AG04450 (cell line): ENCODE results near the gene HORMAD2. TPM values are rescaled to one million over a fixed set of nuclear protein-coding genes. Genes with fewer than 3 reads are reported as not detected.
A peak's percentile ranks its signal among the peaks of the same experiment; 100 is the strongest.

Experiments
- CTCF ChIA-PET: fragments of 300-600, 350-600 bp; formaldehyde crosslinking; extraction: SDS; loops from one replicate; lab custom pipeline; 2022; ENCODE audit warnings: antibody characterized with exemption, inconsistent platforms; lab: Charles Lee
- POLR2A ChIA-PET: fragments of 350-600 bp; formaldehyde crosslinking; extraction: SDS; loops from one replicate; lab custom pipeline; 2021; ENCODE audit warnings: antibody characterized with exemption, inconsistent platforms; lab: Yijun Ruan, JAX
- DNase-seq: peaks from one replicate; pipeline ENCODE4 v3.0.0-alpha.2; 2011; ENCODE audit warnings: low read depth, low spot score
- H3K27ac ChIP-seq: one replicate; pipeline ENCODE4 v1.5.1; 2012; ENCODE audit warnings: low read depth, low read length, control low read depth
- H3K27me3 ChIP-seq: one replicate; pipeline ENCODE4 v1.6.0; 2012; ENCODE audit warnings: low read length; ENCODE audit not compliant: control insufficient read depth, insufficient read depth
- H3K4me3 ChIP-seq: 2 replicates; pipeline ENCODE4 v1.5.1; 2011; ENCODE audit warnings: mild to moderate bottlenecking, low read depth, low read length, control low read depth
- H3K9me3 ChIP-seq: 2 replicates; pipeline ENCODE4 v1.5.1; 2012; ENCODE audit warnings: low read length; ENCODE audit not compliant: control insufficient read depth, insufficient read depth
- polyA plus RNA-seq: library from polyadenylated mRNA; depleted of rRNA; stranded (reverse); fragments of >200 nt; gene quantifications from 2 replicates; pipeline ENCODE4 v1.2.3, GENCODE V29; 2011
- TF ChIP-seq, protein P1 (sequence below): IDR thresholded peaks from 2 replicates; pipeline ENCODE4 v1.5.1; 2011; ENCODE audit warnings: low read depth, low read length, control low read depth, inconsistent platforms

Gene HORMAD2
- polyA plus RNA-seq, 1 experiment = not detected

DNA sequence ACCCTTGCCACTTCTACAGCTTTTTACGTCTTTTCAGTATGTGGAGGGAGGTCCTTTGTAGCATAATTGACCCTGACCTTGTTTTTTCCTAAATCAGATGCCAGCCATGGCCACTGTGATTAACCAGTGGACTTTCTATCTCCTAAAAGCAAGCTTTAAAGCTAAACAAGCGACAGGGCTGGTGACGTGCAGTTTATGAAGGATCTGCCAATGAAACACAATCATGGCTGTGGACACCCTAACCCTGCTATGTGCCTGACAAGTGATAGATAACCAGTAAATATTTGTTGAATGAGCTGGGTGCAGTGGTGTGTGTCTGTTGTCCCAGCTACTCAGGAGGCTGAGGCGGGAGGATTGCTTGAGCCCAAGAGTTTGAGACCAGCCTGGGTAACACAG is 102.1 kb downstream of the HORMAD2 start:
- H3K4me3 ChIP-seq = no peak overlapping the region
- TF ChIP-seq, protein P1, sequence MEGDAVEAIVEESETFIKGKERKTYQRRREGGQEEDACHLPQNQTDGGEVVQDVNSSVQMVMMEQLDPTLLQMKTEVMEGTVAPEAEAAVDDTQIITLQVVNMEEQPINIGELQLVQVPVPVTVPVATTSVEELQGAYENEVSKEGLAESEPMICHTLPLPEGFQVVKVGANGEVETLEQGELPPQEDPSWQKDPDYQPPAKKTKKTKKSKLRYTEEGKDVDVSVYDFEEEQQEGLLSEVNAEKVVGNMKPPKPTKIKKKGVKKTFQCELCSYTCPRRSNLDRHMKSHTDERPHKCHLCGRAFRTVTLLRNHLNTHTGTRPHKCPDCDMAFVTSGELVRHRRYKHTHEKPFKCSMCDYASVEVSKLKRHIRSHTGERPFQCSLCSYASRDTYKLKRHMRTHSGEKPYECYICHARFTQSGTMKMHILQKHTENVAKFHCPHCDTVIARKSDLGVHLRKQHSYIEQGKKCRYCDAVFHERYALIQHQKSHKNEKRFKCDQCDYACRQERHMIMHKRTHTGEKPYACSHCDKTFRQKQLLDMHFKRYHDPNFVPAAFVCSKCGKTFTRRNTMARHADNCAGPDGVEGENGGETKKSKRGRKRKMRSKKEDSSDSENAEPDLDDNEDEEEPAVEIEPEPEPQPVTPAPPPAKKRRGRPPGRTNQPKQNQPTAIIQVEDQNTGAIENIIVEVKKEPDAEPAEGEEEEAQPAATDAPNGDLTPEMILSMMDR = no peak
- ChIA-PET CTCF (interaction anchor here (0.5 to 1.7 kb wide), 5 partner anchors 25 to 94 kb away, joined by 3 to 13 read pairs (median 4); no protein-coding TSS in a partner anchor), POLR2A (interaction anchor here (1.0 to 2.2 kb wide), 4 partner anchors 9 to 26 kb away, joined by 3 to 9 read pairs (median 6); no protein-coding TSS in a partner anchor)
- no peak for DNase-seq
- no peak overlapping the region for H3K27ac ChIP-seq
- no peaks in the 10 kb centered on the region for H3K9me3 ChIP-seq
- H3K27me3 ChIP-seq = no peaks in the 10 kb centered on the region

DNA sequence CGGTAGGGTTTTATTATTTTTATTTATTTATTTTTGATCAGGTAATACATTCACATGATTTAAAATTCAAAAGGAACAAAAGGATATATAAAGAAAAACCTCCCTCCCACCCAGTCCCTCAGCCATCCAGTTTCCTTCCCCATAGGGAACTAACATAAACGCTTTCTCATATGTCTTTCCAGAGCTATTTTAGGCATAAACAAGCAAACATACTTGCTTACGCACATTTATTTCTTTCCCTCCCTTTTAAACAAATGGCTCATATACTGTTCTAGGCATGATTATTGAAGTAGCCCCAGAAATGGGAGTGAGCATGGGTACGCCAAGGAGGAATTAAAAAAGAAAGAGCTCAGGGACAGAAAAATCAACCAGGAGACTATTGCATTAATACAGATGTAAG is 102.6 kb downstream of the HORMAD2 start:
- DNase-seq = no peak
- ChIA-PET CTCF (interaction anchor here (0.5 to 1.7 kb wide), 5 partner anchors 25 to 94 kb away, joined by 3 to 13 read pairs (median 4); no protein-coding TSS in a partner anchor), POLR2A (interaction anchor here (1.0 to 2.2 kb wide), 4 partner anchors 8 to 26 kb away, joined by 3 to 9 read pairs (median 6); no protein-coding TSS in a partner anchor)
- Histone ChIP-seq H3K4me3 (no peak overlapping the region), H3K27me3 (no peaks in the 10 kb centered on the region), H3K9me3 (no peaks in the 10 kb centered on the region), H3K27ac (no peak overlapping the region)
- TF ChIP-seq, protein P1 = no peak

DNA sequence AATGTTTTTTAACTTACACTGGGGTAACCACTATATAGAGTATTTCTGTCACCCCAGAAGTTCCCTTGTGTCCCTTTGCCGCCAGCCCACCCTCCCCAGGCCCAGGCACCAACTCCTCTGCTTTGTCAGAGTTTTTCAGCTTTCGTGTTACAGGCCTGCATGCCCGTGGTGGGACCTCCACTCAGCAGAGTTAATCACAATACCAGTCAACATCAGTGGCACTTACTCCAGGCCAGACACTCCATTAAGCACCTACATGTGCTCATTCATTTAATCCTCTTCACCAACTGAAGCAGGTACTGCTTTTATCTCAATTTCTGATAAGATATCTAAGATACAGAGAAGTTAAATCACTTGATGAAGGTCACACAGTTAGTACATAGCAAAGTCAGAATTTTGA is 103.0 kb downstream of the HORMAD2 start:
- no peak overlapping the region for H3K27ac ChIP-seq
- no peak overlapping the region for H3K4me3 ChIP-seq
- H3K27me3 ChIP-seq = no peaks in the 10 kb centered on the region
- ChIA-PET CTCF (interaction anchor here (1.1 to 1.5 kb wide), 3 partner anchors 26 to 95 kb away, joined by 3 to 4 read pairs (median 4); no protein-coding TSS in a partner anchor), POLR2A (interaction anchor here (1.0 to 2.2 kb wide), 4 partner anchors 8 to 25 kb away, joined by 3 to 9 read pairs (median 6); no protein-coding TSS in a partner anchor)
- H3K9me3 ChIP-seq = no peaks in the 10 kb centered on the region
- TF ChIP-seq, protein P1 = no peak
- no peak for DNase-seq

DNA sequence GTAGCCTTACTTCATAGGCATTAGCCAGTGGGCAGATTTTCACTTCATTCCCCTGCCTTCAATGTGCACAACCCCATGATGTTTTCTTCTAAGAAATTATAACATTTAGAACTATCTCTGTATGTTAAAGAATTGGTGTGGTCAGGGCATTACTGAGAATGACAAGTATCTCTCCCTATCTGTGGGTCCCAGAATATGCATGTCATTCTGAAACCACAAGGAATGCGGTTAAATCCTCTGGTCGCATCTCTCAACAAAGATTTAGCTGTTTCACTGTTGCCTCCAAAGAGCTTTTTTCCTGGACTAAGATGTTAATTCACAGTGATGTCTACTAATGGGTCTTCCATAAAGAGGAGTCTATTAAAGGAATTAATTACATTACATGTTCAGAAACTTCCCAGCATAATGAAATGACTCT is 103.6 kb downstream of the HORMAD2 start:
- Histone ChIP-seq H3K9me3 (no peaks in the 10 kb centered on the region), H3K27me3 (no peaks in the 10 kb centered on the region), H3K27ac (no peak overlapping the region), H3K4me3 (no peak overlapping the region)
- TF ChIP-seq, protein P1 = no peak
- CTCF ChIA-PET = interaction anchor here (0.7 kb wide), 1 partner anchor 71 kb away, joined by 6 read pairs; no protein-coding TSS in a partner anchor
- POLR2A ChIA-PET = interaction anchor here (1.0 kb wide), 1 partner anchor 13 kb away, joined by 3 read pairs; no protein-coding TSS in a partner anchor
- no peak for DNase-seq

DNA sequence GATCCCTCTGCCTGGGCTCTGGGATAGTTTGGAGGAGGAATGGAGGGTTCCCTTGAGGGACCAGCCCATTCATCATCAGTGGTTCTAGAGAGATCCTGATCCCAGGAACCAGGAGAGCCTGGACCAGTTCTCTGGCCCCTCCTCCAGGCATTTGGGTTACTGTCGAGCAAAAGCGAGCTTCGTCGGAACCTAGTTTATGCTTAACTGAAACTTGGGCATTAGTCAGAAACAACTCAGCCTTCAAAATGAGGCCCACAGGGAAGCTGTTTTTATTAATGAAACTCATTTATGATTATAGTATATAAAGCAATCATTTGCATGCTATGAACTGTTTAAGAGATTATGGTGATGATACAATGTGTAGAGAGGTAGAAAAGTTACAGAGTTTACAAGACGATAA is 104.9 kb downstream of the HORMAD2 start:
- POLR2A ChIA-PET = interaction anchor here (1.0 to 1.6 kb wide), 4 partner anchors 11 to 24 kb away, joined by 4 to 13 read pairs (median 5); no protein-coding TSS in a partner anchor
- TF ChIP-seq, protein P1 = no peak
- Histone ChIP-seq H3K27me3 (no peaks in the 10 kb centered on the region), H3K27ac (peak overlapping the region; percentile 76), H3K4me3 (no peak overlapping the region), H3K9me3 (no peaks in the 10 kb centered on the region)
- DNase-seq = no peak
- CTCF ChIA-PET = interaction anchor here (1.3 to 1.6 kb wide), 2 partner anchors 10 to 77 kb away, joined by 7 to 10 read pairs; no protein-coding TSS in a partner anchor
